A549 (cell line): ENCODE results near the gene MLST8. TPM values are rescaled to one million over a fixed set of nuclear protein-coding genes. Genes with fewer than 3 reads are reported as not detected.

ENCODE experiments used
- ATAC-seq, 2 experiments: fragments of 200-7000 bp in 1 of 2; fragments of >200 bp in 1 of 2; cut with Nextera tagmentation in 1 of 2; cut with Tn5 transposase in 1 of 2; 3 replicates each; pipeline versions ENCODE4 v1.8.0 to v1.9.1; 2018 to 2020; ENCODE audit warnings: mild to moderate bottlenecking in 1 of 2, moderate library complexity in 1 of 2
- CTCF ChIA-PET: fragments of 300-600 bp; sonication (Branson Sonifier 250); formaldehyde crosslinking; extraction: SDS; loops from one replicate; lab custom pipeline; 2021; ENCODE audit warnings: antibody characterized with exemption, inconsistent platforms; lab: Yijun Ruan, JAX
- POLR2A ChIA-PET: fragments of 350-600 bp; formaldehyde crosslinking; extraction: SDS; loops from one replicate; lab custom pipeline; 2021; ENCODE audit warnings: antibody characterized with exemption, inconsistent platforms; lab: Yijun Ruan, JAX
- DNase-seq, 2 experiments: peaks; one replicate each; pipeline versions ENCODE4 v3.0.0 to v3.0.0-alpha.2; 2011 to 2016; ENCODE audit warnings: low read depth in 1 of 2, low spot score in 1 of 2
- FAIRE-seq: peaks from 2 replicates; lab custom pipeline; 2011; peaks lifted over from hg19 to GRCh38; lab: Jason Lieb, UNC
- H3K27ac ChIP-seq, 2 experiments: fragments of >200 bp; sonication (Bioruptor Twin); formaldehyde crosslinking; 3 replicates each; pipeline ENCODE4 v1.5.1; 2016 to 2017
- H3K4me1 ChIP-seq: fragments of >200 bp; sonication (Bioruptor Twin); formaldehyde crosslinking; 3 replicates; pipeline ENCODE4 v1.6.1; 2016
- H3K4me2 ChIP-seq: fragments of >200 bp; sonication (Bioruptor Twin); formaldehyde crosslinking; 3 replicates; pipeline ENCODE4 v1.6.1; 2016
- H3K4me3 ChIP-seq: fragments of >200 bp; sonication (Bioruptor Twin); formaldehyde crosslinking; 3 replicates; pipeline ENCODE4 v1.5.1; 2016
- H3K9me3 ChIP-seq: fragments of >200 bp; sonication (Bioruptor Twin); formaldehyde crosslinking; 3 replicates; pipeline ENCODE4 v1.6.1; 2016
- ATOH8 ChIP-seq: fragments of 250-450 bp; sonication (Bioruptor Pico); IDR thresholded peaks from 2 replicates; pipeline ENCODE4 v1.5.0; 2020; ENCODE audit warnings: low read depth, mild to moderate bottlenecking, moderate library complexity
- BCL3 ChIP-seq: fragments of >200 bp; sonication (Bioruptor Twin); formaldehyde crosslinking; IDR thresholded peaks from 3 replicates; pipeline ENCODE4 v1.6.1; 2016
- CBX8 ChIP-seq: fragments of 200-600 bp; sonication (generic); IDR thresholded peaks from 2 replicates; pipeline ENCODE4 v1.6.1; 2016
- CHD4 ChIP-seq: fragments of 200-600 bp; sonication (generic); IDR thresholded peaks from 2 replicates; pipeline ENCODE4 v1.6.1; 2016; ENCODE audit warnings: antibody characterized with exemption, mild to moderate bottlenecking, borderline replicate concordance
- CTCF ChIP-seq: fragments of >200 bp; sonication (Bioruptor Twin); formaldehyde crosslinking; IDR thresholded peaks from 3 replicates; pipeline ENCODE4 v1.5.1; 2016
- EHMT2 ChIP-seq: fragments of 200-600 bp; sonication (generic); IDR thresholded peaks from 2 replicates; pipeline ENCODE4 v1.6.1; 2016; ENCODE audit warnings: antibody characterized with exemption, low read depth, mild to moderate bottlenecking, moderate library complexity
- ESRRA ChIP-seq: fragments of 150-350 bp; IDR thresholded peaks from 2 replicates; pipeline ENCODE4 v1.6.1; 2014; ENCODE audit warnings: mild to moderate bottlenecking, low read length, borderline replicate concordance
- FOSB ChIP-seq: fragments of 250-450 bp; sonication (Bioruptor Pico); IDR thresholded peaks from 2 replicates; pipeline ENCODE4 v1.5.0; 2020; ENCODE audit warnings: mild to moderate bottlenecking, moderate library complexity
- FOXS1 ChIP-seq: fragments of 250-450 bp; sonication (Bioruptor Pico); IDR thresholded peaks from 2 replicates; pipeline ENCODE4 v1.5.0; 2020; ENCODE audit warnings: mild to moderate bottlenecking, moderate library complexity
- GATA3 ChIP-seq: IDR thresholded peaks from 2 replicates; pipeline ENCODE4 v1.6.1; 2012; ENCODE audit warnings: borderline replicate concordance
- HOXA7 ChIP-seq: fragments of 250-450 bp; sonication (Bioruptor Pico); IDR thresholded peaks from 2 replicates; pipeline ENCODE4 v1.5.0; 2020; ENCODE audit warnings: mild to moderate bottlenecking, moderate library complexity
- HOXB13 ChIP-seq: fragments of 250-450 bp; sonication (Bioruptor Pico); IDR thresholded peaks from 2 replicates; pipeline ENCODE4 v1.5.0; 2020; ENCODE audit warnings: low read depth, mild to moderate bottlenecking, moderate library complexity
- MAFK ChIP-seq: fragments of 450-650 bp; IDR thresholded peaks from 2 replicates; pipeline ENCODE4 v1.6.1; 2014; ENCODE audit not compliant: partially characterized antibody
- POLR2A ChIP-seq: IDR thresholded peaks from 2 replicates; pipeline ENCODE4 v1.6.1; 2012; ENCODE audit warnings: mild to moderate bottlenecking, low read length
- RCOR1 ChIP-seq: fragments of 150-350 bp; IDR thresholded peaks from 2 replicates; pipeline ENCODE4 v1.6.1; 2014; ENCODE audit warnings: antibody characterized with exemption, low read length, low read depth
- RFX5 ChIP-seq: fragments of 450-650 bp; IDR thresholded peaks from 2 replicates; pipeline ENCODE4 v1.7.1; 2014; ENCODE audit warnings: antibody characterized with exemption, mild to moderate bottlenecking, moderate library complexity
- SREBF2 ChIP-seq: fragments of 450-650 bp; IDR thresholded peaks from 2 replicates; pipeline ENCODE4 v1.6.1; 2014; ENCODE audit warnings: mild to moderate bottlenecking, moderate library complexity
- ZC3H11A ChIP-seq: fragments of 450-650 bp; IDR thresholded peaks from 2 replicates; pipeline ENCODE4 v1.6.1; 2014; ENCODE audit warnings: antibody characterized with exemption, mild to moderate bottlenecking
- WGBS: methylation state at CpG from one replicate; pipeline ENCODE4 v1.1.6; 2017; ENCODE audit errors: missing lambda C conversion rate; 5-methylcytosine and 5-hydroxymethylcytosine counted together
- polyA plus RNA-seq, 4 experiments: library from polyadenylated mRNA; depleted of rRNA in 3 of 4; stranded (reverse); fragments of >200 nt; fragmentation: RNase III in 1 of 4; extraction: RNeasy Plus Mini Kit Qiagen cat#74134 plus additional on column Dnase treatment in 1 of 4; gene quantifications; 2 replicates in 3 of 4; 3 replicates in 1 of 4; pipeline ENCODE4 v1.2.3, GENCODE V29; 2011 to 2017
- TF ChIP-seq, protein P1 (sequence below): IDR thresholded peaks from 2 replicates; pipeline ENCODE4 v1.6.1; 2012; ENCODE audit warnings: low read depth, borderline replicate concordance

The MLST8 gene
- polyA plus RNA-seq, 2 of the 4 experiments (the other 2 are of a cell fraction): 46.8 to 53.9 TPM

DNA sequence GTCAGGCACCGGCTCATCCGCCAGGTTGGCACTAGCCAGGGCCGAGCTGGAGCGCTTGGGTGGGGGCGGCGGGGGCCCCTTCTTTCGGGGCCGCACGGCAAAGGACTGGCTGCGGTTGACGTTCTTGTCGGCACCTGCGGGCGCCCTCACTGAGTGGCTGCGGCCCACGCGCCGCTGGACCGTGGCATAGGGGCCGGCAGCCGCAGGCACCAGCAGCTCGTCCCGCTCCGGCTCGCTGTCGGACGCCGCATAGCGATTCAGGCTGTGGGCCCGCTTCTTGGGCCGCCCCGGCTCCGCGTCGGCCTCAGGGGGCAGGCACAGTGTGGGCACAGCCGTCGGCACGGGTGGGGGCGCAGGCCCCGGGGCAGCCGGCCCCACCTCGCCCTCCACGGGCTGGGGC, 24.8 kb upstream of the MLST8 start:
- Histone ChIP-seq H3K4me1 (no peaks in the 10 kb centered on the region), H3K4me2 (no peak overlapping the region), H3K4me3 (no peak overlapping the region), H3K9me3 (no peaks in the 10 kb centered on the region), H3K27ac (no peak overlapping the region)
- no peak for TF ChIP-seq HOXA7 (CRISPR knock-in tag)
- no peak for TF ChIP-seq GATA3
- TF ChIP-seq RFX5: no peak
- WGBS: 97% methylated on average over 21 of the region's 43 CpGs
- ChIA-PET POLR2A (interaction anchor here (1.9 kb wide), 1 partner anchor 25 kb away, joined by 7 read pairs; the partner anchor contains the start of gene TRAF7), CTCF (interaction anchor here (2.9 kb wide), 1 partner anchor 15 kb away, joined by 13 read pairs; no protein-coding TSS in a partner anchor)
- no peak for FAIRE-seq
- no peak for ATAC-seq
- no peak for DNase-seq

DNA sequence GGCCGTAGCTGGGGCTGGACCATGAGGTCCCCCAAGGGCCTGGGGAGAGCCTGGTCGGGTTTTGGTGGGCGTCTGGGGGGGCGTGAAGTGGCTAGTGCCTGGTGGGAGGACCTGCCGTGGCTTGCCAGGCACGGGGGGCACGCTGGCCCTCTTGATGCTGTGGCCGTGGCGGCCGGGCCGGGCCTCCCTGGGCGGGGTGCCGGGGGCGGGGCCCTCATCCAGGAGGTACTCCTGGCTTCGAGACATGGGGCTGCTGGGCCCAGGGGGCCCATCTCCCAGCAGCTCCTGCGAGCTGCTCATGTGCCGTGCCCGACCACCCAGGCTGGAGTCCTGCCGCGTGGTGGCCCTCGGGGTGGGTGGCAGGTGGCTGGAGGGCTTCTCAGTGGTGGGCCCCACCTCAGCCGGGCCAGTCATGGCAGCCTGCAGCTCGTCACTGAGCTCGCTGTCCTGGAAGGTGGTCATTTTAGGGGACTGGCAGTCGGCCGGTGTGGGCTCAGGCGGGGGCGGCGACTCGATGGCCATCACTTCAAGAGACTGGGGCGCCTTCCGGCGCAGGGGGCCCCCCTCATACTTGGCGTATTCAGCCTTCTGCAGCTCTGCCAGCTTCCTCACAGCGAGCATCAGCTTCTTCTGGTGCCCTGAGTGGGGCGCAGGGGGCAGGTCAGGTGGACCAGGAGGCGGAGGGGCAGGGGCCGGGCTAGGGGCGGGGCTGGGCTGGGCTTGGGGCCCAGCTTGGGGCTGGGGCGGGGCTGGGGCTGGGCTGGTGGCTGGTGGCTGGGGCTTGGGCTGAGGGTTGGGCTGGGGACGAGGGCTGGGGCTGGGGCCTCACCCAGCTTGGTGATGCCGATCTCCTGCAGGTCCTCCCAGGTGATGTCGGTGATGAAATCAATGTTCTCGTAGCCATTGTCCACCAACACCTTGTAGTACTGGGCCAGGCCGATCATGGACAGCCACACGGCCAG, 24.0 kb upstream of the MLST8 start:
- ATAC-seq (no peak), DNase-seq (no peak), FAIRE-seq (no peak)
- 92% methylated on average over 23 of the region's 46 CpGs for WGBS
- Histone ChIP-seq H3K9me3 (no peaks in the 10 kb centered on the region), H3K4me3 (no peak overlapping the region), H3K4me2 (no peak overlapping the region), H3K27ac (no peak overlapping the region), H3K4me1 (no peaks in the 10 kb centered on the region)
- TF ChIP-seq SREBF2 (no peak), ZC3H11A (no peak), BCL3 (no peak), FOXS1 (no peak), CHD4 (no peak), GATA3 (no peak), MAFK (no peak), ATOH8 (CRISPR knock-in tag) (no peak), CBX8 (no peak), RCOR1 (no peak), ESRRA (no peak), HOXA7 (CRISPR knock-in tag) (no peak), POLR2A (no peak), CTCF (no peak), FOSB (no peak)
- TF ChIP-seq, protein P1, sequence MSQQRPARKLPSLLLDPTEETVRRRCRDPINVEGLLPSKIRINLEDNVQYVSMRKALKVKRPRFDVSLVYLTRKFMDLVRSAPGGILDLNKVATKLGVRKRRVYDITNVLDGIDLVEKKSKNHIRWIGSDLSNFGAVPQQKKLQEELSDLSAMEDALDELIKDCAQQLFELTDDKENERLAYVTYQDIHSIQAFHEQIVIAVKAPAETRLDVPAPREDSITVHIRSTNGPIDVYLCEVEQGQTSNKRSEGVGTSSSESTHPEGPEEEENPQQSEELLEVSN: no peak
- ChIA-PET CTCF (interaction anchor here (0.9 to 2.9 kb wide), 2 partner anchors 13 to 14 kb away, joined by 3 to 13 read pairs; no protein-coding TSS in a partner anchor), POLR2A (interaction anchor here (1.9 kb wide), 1 partner anchor 26 kb away, joined by 7 read pairs; the partner anchor contains the start of gene TRAF7)

GRCh38 chr16:2181952-2182351, 23.3 kb upstream of the MLST8 start:
- H3K27ac ChIP-seq: no peak overlapping the region
- no peak overlapping the region for H3K4me3 ChIP-seq
- ChIA-PET POLR2A (interaction anchor here (1.9 kb wide), 1 partner anchor 27 kb away, joined by 7 read pairs; the partner anchor contains the start of gene TRAF7), CTCF (interaction anchor here (0.6 to 2.9 kb wide), 3 partner anchors 13 to 61 kb away, joined by 3 to 13 read pairs (median 3); no protein-coding TSS in a partner anchor)
- ATAC-seq: no peak
- DNase-seq: no peak
- no peaks in the 10 kb centered on the region for H3K9me3 ChIP-seq
- no peaks in the 10 kb centered on the region for H3K4me1 ChIP-seq
- 94% methylated on average over 19 of the region's 20 CpGs for WGBS
- no peak for TF ChIP-seq HOXB13 (CRISPR knock-in tag)
- TF ChIP-seq EHMT2: no peak
- TF ChIP-seq ESRRA: no peak
- no peak overlapping the region for H3K4me2 ChIP-seq
- FAIRE-seq: no peak
